ENCODE measurements around the gene PGM2L1. TPM values are rescaled to one million over a fixed set of nuclear protein-coding genes. Genes with fewer than 3 reads are reported as not detected.

The PGM2L1 gene
- total RNA-seq (2012; rRNA removed) = 1.8 and 2.8 TPM in 2 replicates
- 0.62 and 0.72 TPM in 2 replicates for polyA plus RNA-seq (2012; rRNA removed)
- 0.12 and 0.14 TPM in 2 replicates for polyA plus RNA-seq (2012; cell fraction: cytosol; rRNA removed)
- polyA plus RNA-seq (2012; cell fraction: nucleus; rRNA removed; ENCODE audit: low replicate concordance) = 0.83 and 1.0 TPM in 2 replicates
- percentile 49 among the genes with signal in this experiment for Bru-seq, nascent RNA
- BruChase-seq, experiment 1, labeled RNA remaining after a 6-hour chase = percentile 57 among the genes with signal in this experiment
- percentile 59 among the genes with signal in this experiment for BruChase-seq, experiment 2, labeled RNA remaining after a 2-hour chase
- long read RNA-seq, full-length matches to known transcripts = 15 of 21 reads
- long read RNA-seq, partial matches to known transcripts = 3 of 21 reads
- long read RNA-seq, other reads (novel, unspliced or antisense) = 3 of 21 reads

- Histone ChIP-seq H2BK15ac (ENCODE audit: low read depth, low read length) (peak within 1 kb of the TSS; percentile 55; the same call in 2 of the 3 replicates), H4K91ac (ENCODE audit: insufficient read depth, low read depth, low read length) (peak within 1 kb of the TSS; percentile 83), H2AFZ (replicated peaks; ENCODE audit: low read length, poor library complexity) (peak within 1 kb of the TSS; percentile 96), H3K4me3 (ENCODE audit: insufficient read depth, low read depth, low read length) (peak within 1 kb of the TSS; percentile 64), H2AK9ac (replicated peaks; ENCODE audit: low read depth, low read length, poor library complexity) (peak within 1 kb of the TSS; percentile 87), H2AK5ac (ENCODE audit: low read depth, low read length) (peak within 1 kb of the TSS; percentile 78), H3K9me3 (ENCODE audit: control insufficient read depth, insufficient read depth, low read length) (no peaks in the 10 kb centered on the region), H3K56ac (ENCODE audit: extremely low read depth, insufficient read depth, low read length) (peak within 1 kb of the TSS; percentile 70), H2BK20ac (ENCODE audit: low read depth, low read length) (peak within 1 kb of the TSS; percentile 60; the same call in 1 of the 2 replicates), H3K4me2 (ENCODE audit: low read depth, low read length) (peak within 1 kb of the TSS; percentile 98), H4K5ac (ENCODE audit: low read depth, low read length) (peak within 1 kb of the TSS; percentile 94), H3K14ac (replicated peaks; ENCODE audit: low read depth, low read length) (peak within 1 kb of the TSS; percentile 97), H3K9ac (ENCODE audit: low read depth, low read length) (peak within 1 kb of the TSS; percentile 86), H3K9me1 (ENCODE audit: insufficient read depth, low read length) (0 out of 2 replicates have a peak, but pooled peaks cover 3% of the 10 kb centered on the region), H2BK5ac (ENCODE audit: low read depth, low read length, poor library complexity, severe bottlenecking) (peak within 1 kb of the TSS; percentile 74), H3K18ac (ENCODE audit: low read depth, low read length) (peak within 1 kb of the TSS; percentile 60), H3K23ac (ENCODE audit: low read depth, low read length) (peak within 1 kb of the TSS; percentile 91), H3K79me1 (ENCODE audit: low read depth in 1 of 2, low read length in 2 of 2) (peaks cover 2 to 16% of the 10 kb centered on the region in 2 experiments; a peak in 2 of 4 replicates), H2BK120ac (ENCODE audit: low read depth, low read length) (peak within 1 kb of the TSS; percentile 79), H3K36me3 (ENCODE audit: control insufficient read depth, insufficient read depth, low read length) (no peaks in the 10 kb centered on the region), H3K4me1 (ENCODE audit: control insufficient read depth, insufficient read depth, low read length) (no peaks in the 10 kb centered on the region), H3K4ac (ENCODE audit: low read depth, low read length) (peak within 1 kb of the TSS; percentile 96), H3K27me3 (ENCODE audit: control insufficient read depth, insufficient read depth, low read length) (no peaks in the 10 kb centered on the region), H4K20me1 (ENCODE audit: insufficient read depth, low read length) (no peaks in the 10 kb centered on the region), H4K8ac (ENCODE audit: low read depth in 2 of 2, low read length in 2 of 2) (peak within 1 kb of the TSS; percentile 80 to 99), H3K27ac (ENCODE audit: insufficient read depth, low read length) (peak within 1 kb of the TSS; percentile 75)
- 3% methylated on average over 31 of the region's 71 CpGs; no CpG with 5 or more reads in 1 of the 2 experiments for whole genome bisulfite sequencing, 2 experiments (ENCODE audit: extremely low coverage in 2 of 2, insufficient read length in 1 of 2)
- no TSS peak for BruUV-seq (replicated peaks)
- TF ChIP-seq MXI1 (IDR thresholded peaks at IDR 0.05; ENCODE audit: borderline replicate concordance, low read depth, low read length) (peak; percentile 79; the same call in 1 of the 2 replicates), BHLHE40 (IDR thresholded peaks at IDR 0.05; ENCODE audit: low read depth, low read length) (peak; percentile 71), MAZ (IDR thresholded peaks at IDR 0.05; ENCODE audit: borderline replicate concordance, low read depth, low read length) (peak; percentile 97), ELK1 (IDR thresholded peaks at IDR 0.05; ENCODE audit: borderline replicate concordance, low read depth, low read length) (no peak), CEBPB (IDR thresholded peaks at IDR 0.05; ENCODE audit: low read depth, low read length) (peak; percentile 83), RAD21 (IDR thresholded peaks at IDR 0.05; ENCODE audit: low read length) (0 out of 2 replicates have a peak, but pooled peaks have one; percentile 1), USF2 (IDR thresholded peaks at IDR 0.05; ENCODE audit: low read depth, low read length) (peak; percentile 71), POLR2A (IDR thresholded peaks at IDR 0.05; ENCODE audit: low read depth, low read length) (peak; percentile 48; the same call in 1 of the 2 replicates), RCOR1 (IDR thresholded peaks at IDR 0.05; ENCODE audit: insufficient replicate concordance, low read length) (no peak), SMC3 (IDR thresholded peaks at IDR 0.05; ENCODE audit: low read depth, low read length) (no peak), MAFK (IDR thresholded peaks at IDR 0.05; ENCODE audit: low read depth, low read length) (peak; percentile 2; the same call in 1 of the 2 replicates)
- DNase-seq = peak; percentile 90
- ChIA-PET CTCF (interaction anchor here (1.2 kb wide), 1 partner anchor 65 kb away, joined by 3 read pairs; no protein-coding TSS in a partner anchor), POLR2A (ENCODE audit: unreplicated experiment) (no interaction called here)
- intact Hi-C loops (cut with micrococcal nuclease) = no loop called here
- in situ Hi-C loops (cut with MboI; ENCODE audit: low sequenced_read_pairs) = no loop called here
- dilution Hi-C loops (cut with HindIII; ENCODE audit: low sequenced_read_pairs, unreplicated experiment) = no loop called here
- peak; percentile 97 for ATAC-seq (ENCODE audit: low read depth)
Measured at GRCh38 chr11:74398244-74399159, at the start of gene PGM2L1. Gene PGM2L1, minus strand, starts transcription at chr11:74398433. Its CDS starts 272 bp downstream, at chr11:74398161.
